ENCODE measurements around the gene SLC16A6.
"Not testable (repeated sequence)": the region's sequence is repeated elsewhere in the genome, so short reads cannot be mapped to it uniquely, and the experiment has no call there.

SLC16A6 gene

DNA sequence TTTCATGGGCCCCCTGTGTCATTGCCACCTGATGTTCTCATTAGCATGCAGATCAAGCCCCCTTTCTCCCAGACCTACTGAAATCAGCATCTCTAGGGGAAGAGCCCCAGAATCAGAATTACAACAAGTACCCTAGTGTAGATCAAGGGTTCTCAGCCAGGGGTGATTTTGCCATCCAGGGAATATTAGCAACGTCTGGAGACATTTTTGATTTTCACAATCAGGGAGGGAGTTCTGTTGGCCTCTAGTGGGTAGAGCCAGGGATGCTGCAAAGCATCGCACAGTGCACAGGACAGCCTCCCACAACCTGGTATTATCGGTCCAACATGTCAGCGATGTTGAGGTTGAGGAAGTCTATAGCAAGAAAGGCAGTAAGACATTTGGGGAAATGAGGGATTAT, 35.8 kb downstream of the SLC16A6 start:
- in situ Hi-C loops (cut with MboI; ENCODE audit: low sequenced_read_pairs) = loop anchor here (25.0 kb wide), 1 partner anchor 182 kb away; no protein-coding TSS in a partner anchor

- in situ Hi-C loops (cut with MboI; ENCODE audit: low sequenced_read_pairs) = loop anchor here (25.0 kb wide), 1 partner anchor 184 kb away; no protein-coding TSS in a partner anchor
Measured at GRCh38 chr17:68253426-68253825, 37.5 kb downstream of the SLC16A6 start.

DNA sequence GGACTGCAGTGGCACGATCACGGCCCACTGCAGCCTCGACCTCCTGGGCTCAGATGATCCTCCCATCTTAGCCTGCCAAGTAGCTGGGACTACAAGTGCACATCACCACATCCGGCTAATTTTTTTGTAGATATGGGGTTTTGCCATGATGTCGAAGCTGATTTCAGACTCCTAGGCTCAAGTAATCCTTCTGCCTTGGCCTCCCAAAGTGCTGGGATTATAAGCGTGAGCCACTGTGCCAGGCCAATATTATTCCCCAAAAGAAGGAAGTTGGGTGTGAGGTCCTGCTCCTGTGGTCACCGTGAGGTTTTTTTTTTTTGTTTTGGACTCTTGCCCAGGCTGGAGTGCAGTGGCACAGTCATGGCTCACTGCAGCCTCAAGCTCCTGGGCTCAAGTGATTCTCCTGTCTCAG, 41.6 kb downstream of the SLC16A6 start:
- in situ Hi-C loops (cut with MboI; ENCODE audit: low sequenced_read_pairs) = no loop called here

GRCh38 chr17:68248891-68249290, 42.0 kb downstream of the SLC16A6 start:
- in situ Hi-C loops (cut with MboI; ENCODE audit: low sequenced_read_pairs) = no loop called here

DNA sequence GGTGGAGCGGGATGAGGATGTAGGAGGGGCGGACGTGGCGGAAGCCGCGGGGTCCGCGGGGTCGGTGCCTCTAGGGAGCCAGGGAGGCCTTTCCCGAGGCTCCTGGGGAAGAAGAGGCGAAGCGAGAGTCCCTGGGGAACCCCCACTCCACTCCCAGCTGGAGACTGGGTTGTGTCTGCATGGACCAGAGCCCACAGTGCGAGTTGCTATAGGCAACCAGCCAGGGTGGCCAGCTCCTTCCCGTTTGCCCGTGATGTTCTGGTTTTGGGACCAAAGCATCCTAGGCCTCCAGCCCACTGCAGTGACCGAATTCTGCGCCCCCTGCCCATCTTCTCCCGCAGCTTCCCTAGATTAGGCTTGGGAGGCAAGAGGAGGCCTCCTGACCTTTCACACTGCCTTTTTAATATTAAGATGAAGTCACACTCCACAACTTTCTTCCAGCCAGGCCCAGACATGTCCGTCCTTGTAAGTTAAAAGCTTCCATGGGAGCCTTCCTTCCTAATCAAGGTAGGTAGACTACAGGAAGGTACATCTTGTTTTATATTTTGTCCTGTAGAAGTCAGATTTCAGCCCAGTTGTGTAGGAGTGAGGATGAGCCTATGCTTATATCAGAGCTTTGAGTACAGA, 42.6 kb downstream of the SLC16A6 start:
- in situ Hi-C loops (cut with MboI; ENCODE audit: low sequenced_read_pairs) = no loop called here

- in situ Hi-C loops (cut with MboI; ENCODE audit: low sequenced_read_pairs) = no loop called here
Measured at GRCh38 chr17:68247445-68248198, 43.3 kb downstream of the SLC16A6 start, which contains the start of gene AMZ2. Gene AMZ2, plus strand, starts transcription at chr17:68248043. Its CDS starts 2,145 bp downstream, at chr17:68250188.

DNA sequence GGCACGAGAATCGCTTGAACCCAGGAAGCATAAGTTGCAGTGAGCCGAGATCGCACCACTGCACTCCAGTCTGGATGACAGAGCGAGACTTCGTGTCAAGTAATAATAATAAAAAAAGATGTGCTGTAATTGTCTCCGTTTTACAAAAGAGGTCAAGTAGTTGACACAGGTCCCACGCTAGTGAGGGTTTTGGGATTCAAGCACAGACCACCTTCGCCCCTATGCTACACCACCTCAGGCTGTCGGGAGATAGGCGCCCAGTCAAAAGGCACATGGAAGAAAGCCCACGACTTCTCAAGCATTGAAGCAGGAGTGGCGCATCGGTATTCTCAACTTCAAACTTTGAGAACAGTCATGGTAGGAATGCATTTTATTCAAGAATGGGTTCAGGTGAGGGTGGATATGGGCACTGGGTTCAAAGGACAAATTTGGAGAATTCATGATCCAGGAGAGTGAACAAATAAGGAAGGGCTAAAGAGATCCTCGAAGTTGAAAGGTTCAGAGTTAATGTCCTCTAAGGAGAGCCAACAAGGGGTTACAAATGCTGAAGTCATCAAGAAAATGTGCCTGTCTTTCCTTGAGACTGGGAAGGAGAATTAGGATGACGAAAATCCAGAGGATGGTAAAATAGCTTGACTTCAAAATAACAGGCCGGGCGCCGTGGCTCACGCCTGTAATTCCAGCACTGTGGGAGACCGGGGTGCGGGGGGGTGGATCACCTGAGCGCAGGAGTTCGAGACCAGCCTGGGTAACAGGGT, 44.5 kb downstream of the SLC16A6 start:
- in situ Hi-C loops (cut with MboI; ENCODE audit: low sequenced_read_pairs) = no loop called here

DNA sequence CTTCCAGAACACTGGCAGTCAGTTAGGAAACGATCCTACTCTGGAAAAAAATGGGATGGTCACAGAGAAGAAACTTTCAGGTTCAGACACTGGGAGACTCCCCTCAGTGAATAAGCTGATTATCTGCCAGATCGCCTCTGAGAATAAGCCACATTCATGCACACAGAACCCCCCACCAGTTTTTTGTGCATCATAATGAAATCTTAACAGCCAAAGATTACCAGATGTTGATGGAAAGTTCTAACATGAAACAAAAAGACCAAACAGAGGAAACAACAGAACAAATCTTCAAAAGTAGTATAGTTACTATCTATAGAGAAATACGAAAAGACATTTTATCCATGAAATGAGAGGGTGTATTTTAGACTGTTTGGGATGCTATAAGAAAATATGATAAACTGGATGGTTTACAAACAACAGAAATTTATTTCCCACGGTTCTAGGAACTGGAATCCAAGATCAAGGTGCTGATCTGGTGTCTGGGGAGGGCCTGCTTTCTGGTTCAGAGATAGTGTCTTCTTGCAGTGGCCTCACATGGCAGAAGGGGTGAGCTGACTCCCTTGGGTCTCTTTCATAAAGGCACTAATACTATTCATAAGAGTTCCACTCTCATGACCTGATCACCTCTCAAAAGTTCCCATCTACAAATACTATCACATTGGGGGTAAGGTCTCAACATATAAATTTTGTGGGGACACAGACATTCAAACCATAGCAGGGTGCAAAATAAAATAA, 51.1 kb downstream of the SLC16A6 start:
- in situ Hi-C loops (cut with MboI; ENCODE audit: low sequenced_read_pairs) = no loop called here

DNA sequence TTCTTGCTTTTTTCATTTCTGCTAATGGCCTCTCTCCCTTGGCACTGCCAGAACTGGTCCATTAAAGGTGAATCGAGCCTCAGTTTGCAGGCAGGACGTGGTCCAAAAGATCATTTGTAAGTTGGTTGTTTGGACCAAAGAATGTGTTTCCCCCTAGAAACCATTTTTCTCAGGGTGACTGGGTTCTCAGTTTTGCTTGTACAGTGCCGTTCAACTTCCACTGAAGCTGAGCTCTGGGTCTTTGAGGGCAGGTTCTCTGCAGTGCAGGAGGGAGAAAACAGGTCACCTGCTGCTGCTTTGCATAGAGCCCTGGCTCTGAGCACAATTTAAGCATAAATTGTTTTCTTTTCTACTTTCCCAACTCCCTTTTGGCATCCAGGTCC, 52.1 kb downstream of the SLC16A6 start:
- in situ Hi-C loops (cut with MboI; ENCODE audit: low sequenced_read_pairs) = no loop called here

DNA sequence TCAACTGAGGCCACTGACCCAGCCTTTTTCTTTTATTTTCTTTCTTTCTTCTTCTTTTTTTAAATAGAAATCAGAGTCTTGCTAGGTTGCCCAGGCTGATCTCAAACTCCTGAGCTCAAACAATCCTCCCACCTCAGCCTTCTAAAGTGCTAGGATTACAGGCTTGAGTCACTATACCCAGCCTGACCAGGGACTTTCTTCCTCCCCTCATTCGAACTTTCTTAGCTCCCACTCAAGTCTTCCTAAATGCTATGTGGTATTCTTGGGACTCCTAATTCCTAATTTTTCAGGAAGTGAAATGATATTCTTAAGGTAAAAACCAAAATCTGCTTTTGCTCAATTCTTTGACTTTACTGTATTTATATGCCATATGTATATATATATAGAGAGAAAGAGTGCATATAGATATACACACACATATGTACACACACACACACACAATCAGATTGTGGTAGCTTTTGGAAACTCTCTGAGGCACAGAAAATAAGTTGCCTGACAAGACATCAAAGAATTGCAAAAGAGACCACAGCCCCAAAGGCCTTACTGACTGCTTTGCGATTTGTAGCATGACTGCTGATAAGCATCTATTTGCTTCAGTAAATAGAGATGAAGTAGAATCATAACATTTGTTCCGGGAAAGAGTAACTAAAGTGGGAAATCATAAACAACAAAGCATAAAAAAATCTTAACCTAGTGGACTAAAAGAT, 52.6 kb downstream of the SLC16A6 start:
- in situ Hi-C loops (cut with MboI; ENCODE audit: low sequenced_read_pairs) = no loop called here

- in situ Hi-C loops (cut with MboI; ENCODE audit: low sequenced_read_pairs) = not testable (repeated sequence)
Measured at GRCh38 chr17:68237369-68238163, 53.4 kb downstream of the SLC16A6 start.

- in situ Hi-C loops (cut with MboI; ENCODE audit: low sequenced_read_pairs) = not testable (repeated sequence)
Measured at GRCh38 chr17:68235336-68235791, 55.6 kb downstream of the SLC16A6 start.

DNA sequence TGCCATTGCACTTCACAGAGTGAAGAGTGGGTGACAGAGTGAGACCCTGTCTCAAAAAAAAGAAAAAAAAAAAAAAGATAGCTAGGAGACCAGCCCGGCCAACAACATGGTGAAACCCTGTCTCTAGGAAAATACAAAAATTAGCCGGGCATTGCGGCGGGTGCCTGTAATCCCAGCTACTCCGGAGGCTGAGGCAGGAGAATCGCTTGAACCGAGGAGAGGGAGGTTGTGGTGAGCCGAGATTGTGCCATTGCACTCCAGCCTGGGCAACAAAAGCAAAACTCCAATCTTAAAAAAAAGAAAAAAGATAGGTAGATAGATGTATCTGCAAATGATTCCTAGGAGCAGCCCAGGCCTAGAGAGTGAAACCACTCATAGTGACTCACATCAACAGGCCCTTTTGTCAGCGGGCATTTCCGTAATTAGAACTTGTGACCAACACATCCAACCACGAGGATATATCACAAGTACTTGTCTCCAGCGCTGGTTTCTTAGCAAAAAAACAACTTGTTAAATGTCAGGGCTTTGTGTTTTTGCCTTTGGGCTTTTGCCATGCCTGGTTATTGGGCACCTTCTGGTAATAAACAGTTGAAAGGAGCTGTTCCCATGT, 56.1 kb downstream of the SLC16A6 start:
- in situ Hi-C loops (cut with MboI; ENCODE audit: low sequenced_read_pairs) = not testable (repeated sequence)

GRCh38 chr17:68232741-68233140, 58.2 kb downstream of the SLC16A6 start:
- in situ Hi-C loops (cut with MboI; ENCODE audit: low sequenced_read_pairs) = not testable (repeated sequence)

GRCh38 chr17:68231541-68231940, 59.4 kb downstream of the SLC16A6 start:
- in situ Hi-C loops (cut with MboI; ENCODE audit: low sequenced_read_pairs) = no loop called here

- in situ Hi-C loops (cut with MboI; ENCODE audit: low sequenced_read_pairs) = not testable (repeated sequence)
Measured at GRCh38 chr17:68231131-68231530, 59.8 kb downstream of the SLC16A6 start.

DNA sequence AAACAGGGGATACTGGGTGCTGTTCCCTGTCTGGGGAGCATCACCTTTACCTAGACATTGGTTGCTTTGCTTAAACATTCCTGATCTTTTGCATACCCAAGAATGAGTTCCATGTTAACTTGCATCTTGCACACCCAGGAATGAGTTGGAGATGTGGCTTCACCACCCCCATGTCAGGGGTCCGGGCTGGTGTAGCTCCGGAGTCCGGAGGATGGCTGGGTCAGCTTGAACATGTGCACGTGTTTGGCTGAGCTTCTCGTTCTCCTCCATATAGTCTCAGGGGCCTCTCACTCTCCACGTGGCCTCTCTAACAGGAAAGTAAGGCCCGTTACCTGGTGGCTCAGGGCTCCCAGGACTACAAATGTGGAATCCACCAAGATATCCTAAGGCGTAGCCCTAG, 61.3 kb downstream of the SLC16A6 start:
- in situ Hi-C loops (cut with MboI; ENCODE audit: low sequenced_read_pairs) = no loop called here

- in situ Hi-C loops (cut with MboI; ENCODE audit: low sequenced_read_pairs) = no loop called here
Measured at GRCh38 chr17:68228817-68229570, 61.9 kb downstream of the SLC16A6 start.

All from HL-60/S4 treated with phorbol 12-myristate 13-acetate at 8.2 ng/mL for 4 days and 3 days (cell line).